T-helper 17 cell (primary cell): ENCODE results near the gene TIE1. TPM values are rescaled to one million over a fixed set of nuclear protein-coding genes. Genes with fewer than 3 reads are reported as not detected.

Source experiments
- ATAC-seq: fragments of 150-1000 bp; cut with Tn5 transposase; 2 replicates; pipeline ENCODE4 v1.10.0; 2021; ENCODE audit warnings: mild to moderate bottlenecking, moderate library complexity
- DNase-seq, 3 donors: peaks; one replicate each; pipeline versions ENCODE4 v3.0.0 to v3.0.0-alpha.2; 2020 to 2021
- H3K9me3 ChIP-seq: one replicate; pipeline ENCODE4 v1.7.0; 2013; ENCODE audit warnings: low read length, mild to moderate bottlenecking; ENCODE audit not compliant: control insufficient read depth, poor library complexity, severe bottlenecking
- H3K27ac Mint-ChIP-seq: one replicate; pipeline ENCODE4 v1.8.0; 2022; ENCODE audit warnings: mild to moderate bottlenecking, moderate library complexity, mixed read lengths
- H3K27me3 Mint-ChIP-seq: one replicate; pipeline ENCODE4 v1.8.0; 2022; ENCODE audit warnings: mixed read lengths
- H3K36me3 Mint-ChIP-seq: one replicate; pipeline ENCODE4 v1.8.0; 2022; ENCODE audit warnings: low read depth, mixed read lengths
- H3K4me1 Mint-ChIP-seq: one replicate; pipeline ENCODE4 v1.8.0; 2022; ENCODE audit warnings: mild to moderate bottlenecking, mixed read lengths
- H3K4me3 Mint-ChIP-seq: one replicate; pipeline ENCODE4 v1.8.0; 2022; ENCODE audit warnings: mild to moderate bottlenecking, moderate library complexity, mixed read lengths
- total RNA-seq, 4 donors: library from RNA in 2 of 4; stranded (reverse) in 2 of 4; gene quantifications; one replicate each; pipeline ENCODE4 v1.2.3 and lab custom pipeline; 2022 to 2026

Gene TIE1
- total RNA-seq, 2 donors from 2014 or later = not detected

GRCh38 chr1:43331688-43332087 lies 30.9 kb downstream of the TIE1 start:
- ATAC-seq = no peak
- Mint-ChIP-seq H3K36me3 (peaks cover 8% of the 10 kb centered on the region), H3K27ac (no peak overlapping the region)

GRCh38 chr1:43334453-43335205 lies 33.8 kb downstream of the TIE1 start:
- peak overlapping the region; percentile 67 for H3K27ac Mint-ChIP-seq
- DNase-seq (no peak), ATAC-seq (no peak)
- H3K4me3 Mint-ChIP-seq = no peak overlapping the region
- peaks cover 7% of the 10 kb centered on the region for H3K4me1 Mint-ChIP-seq
- H3K9me3 ChIP-seq = no peaks in the 10 kb centered on the region
- H3K36me3 Mint-ChIP-seq = peaks cover 8% of the 10 kb centered on the region
- peaks cover 10% of the 10 kb centered on the region for H3K27me3 Mint-ChIP-seq

More at GRCh38 chr1:43331688-43332087, 30.9 kb downstream of the TIE1 start:
- no peaks in the 10 kb centered on the region for H3K9me3 ChIP-seq
- DNase-seq = no peak
- Mint-ChIP-seq H3K4me3 (no peak overlapping the region), H3K4me1 (peaks cover 7% of the 10 kb centered on the region), H3K27me3 (peaks cover 6% of the 10 kb centered on the region)

- Mint-ChIP-seq H3K4me1 (peaks cover 5% of the 10 kb centered on the region), H3K27ac (no peak within 1 kb of the TSS), H3K27me3 (peaks cover 10% of the 10 kb centered on the region), H3K4me3 (no peak within 1 kb of the TSS), H3K36me3 (peaks cover 8% of the 10 kb centered on the region)
- DNase-seq = no peak
- ATAC-seq = no peak
- no peaks in the 10 kb centered on the region for H3K9me3 ChIP-seq
These were observed 36.8 kb downstream of the TIE1 start, which contains the start of gene MPL for GRCh38 chr1:43337588-43337987. MPL (plus strand) TSS chr1:43337818; CDS start chr1:43337849, 31 bp downstream.

- DNase-seq (no peak), ATAC-seq (no peak)
- H3K4me3 Mint-ChIP-seq = no peak overlapping the region
- no peak overlapping the region for H3K27ac Mint-ChIP-seq
- peaks cover 5% of the 10 kb centered on the region for H3K4me1 Mint-ChIP-seq
- no peaks in the 10 kb centered on the region for H3K9me3 ChIP-seq
- peaks cover 8% of the 10 kb centered on the region for H3K36me3 Mint-ChIP-seq
- peaks cover 10% of the 10 kb centered on the region for H3K27me3 Mint-ChIP-seq
These were observed 37.2 kb downstream of the TIE1 start for GRCh38 chr1:43338001-43338400.

GRCh38 chr1:43339584-43340232 lies 38.9 kb downstream of the TIE1 start:
- DNase-seq (no peak), ATAC-seq (no peak)
- H3K4me1 Mint-ChIP-seq = peaks cover 4% of the 10 kb centered on the region
- no peaks in the 10 kb centered on the region for H3K9me3 ChIP-seq
- no peak overlapping the region for H3K4me3 Mint-ChIP-seq
- H3K27ac Mint-ChIP-seq = no peak overlapping the region
- H3K36me3 Mint-ChIP-seq = peaks cover 5% of the 10 kb centered on the region
- peaks cover 10% of the 10 kb centered on the region for H3K27me3 Mint-ChIP-seq

DNA sequence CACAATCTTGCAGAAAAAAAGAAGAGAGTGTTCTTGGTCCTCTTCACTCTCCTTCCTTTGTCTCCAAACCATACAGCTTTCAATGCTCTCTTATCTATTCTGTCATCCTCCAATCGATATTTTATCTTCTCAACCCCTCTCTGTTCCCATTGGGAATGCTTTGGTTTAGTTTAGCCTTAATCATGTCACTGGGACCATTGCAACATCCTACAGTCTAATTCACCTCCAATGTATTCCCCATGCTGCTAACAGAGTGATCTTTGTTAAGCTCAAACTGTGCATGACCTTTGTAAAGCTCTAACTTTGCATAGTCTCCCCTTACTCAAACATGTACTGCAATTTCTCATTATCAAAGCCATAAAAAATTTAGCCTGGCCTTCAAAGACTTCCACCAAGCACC lies 39.8 kb downstream of the TIE1 start:
- H3K9me3 ChIP-seq = no peaks in the 10 kb centered on the region
- Mint-ChIP-seq H3K4me1 (peaks cover 4% of the 10 kb centered on the region), H3K4me3 (no peak overlapping the region), H3K36me3 (peaks cover 3% of the 10 kb centered on the region), H3K27ac (no peak overlapping the region), H3K27me3 (peaks cover 9% of the 10 kb centered on the region)
- DNase-seq (no peak), ATAC-seq (no peak)

- Mint-ChIP-seq H3K4me1 (peaks cover 17% of the 10 kb centered on the region), H3K36me3 (peaks cover 3% of the 10 kb centered on the region), H3K27me3 (peaks cover 5% of the 10 kb centered on the region), H3K27ac (peak overlapping the region; percentile 72), H3K4me3 (no peak overlapping the region)
- ATAC-seq = no peak
- no peaks in the 10 kb centered on the region for H3K9me3 ChIP-seq
- no peak for DNase-seq
These were observed 43.6 kb downstream of the TIE1 start for GRCh38 chr1:43344267-43344850.

DNA sequence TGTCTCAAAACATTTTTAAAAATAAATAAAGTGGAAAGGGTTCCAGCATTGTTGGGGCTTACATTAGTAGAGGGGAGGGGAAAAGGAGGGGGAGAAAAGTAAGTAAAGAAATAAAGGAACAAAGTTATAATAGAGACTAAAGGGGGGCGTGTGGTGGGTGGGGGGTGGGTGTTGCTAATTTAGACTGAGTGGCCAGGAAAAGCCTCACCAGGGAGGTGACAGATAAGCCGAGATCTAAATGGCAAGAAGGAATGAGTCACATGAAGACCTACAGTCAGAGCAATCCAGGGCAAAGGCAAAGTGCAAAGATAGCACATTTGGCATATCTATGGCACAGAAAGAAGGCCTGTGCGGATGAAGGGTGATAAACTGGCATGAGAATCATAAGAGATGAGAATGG lies 44.3 kb downstream of the TIE1 start:
- Mint-ChIP-seq H3K27me3 (peaks cover 5% of the 10 kb centered on the region), H3K27ac (no peak overlapping the region), H3K4me3 (no peak overlapping the region), H3K4me1 (peaks cover 23% of the 10 kb centered on the region), H3K36me3 (peaks cover 3% of the 10 kb centered on the region)
- ATAC-seq (no peak), DNase-seq (no peak)
- H3K9me3 ChIP-seq = no peaks in the 10 kb centered on the region

DNA sequence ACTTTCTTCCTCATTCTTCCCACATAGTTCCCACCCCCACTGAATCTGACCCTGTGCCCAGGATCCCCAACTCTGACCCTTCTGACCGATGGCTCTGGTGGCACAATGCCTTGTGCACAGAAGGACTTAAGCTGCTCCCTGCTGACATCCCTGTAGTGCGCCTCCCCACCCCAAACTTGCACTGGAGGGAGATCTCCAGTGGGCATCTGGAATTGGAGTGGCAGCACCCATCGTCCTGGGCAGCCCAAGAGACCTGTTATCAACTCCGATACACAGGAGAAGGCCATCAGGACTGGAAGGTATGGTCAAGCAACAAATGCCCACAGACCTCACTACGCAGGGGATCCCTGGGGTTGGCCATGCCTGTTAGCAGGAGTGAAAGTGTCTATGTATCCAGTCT lies 45.9 kb downstream of the TIE1 start:
- ATAC-seq = no peak
- Mint-ChIP-seq H3K4me1 (peaks cover 23% of the 10 kb centered on the region), H3K27ac (peak overlapping the region; percentile 67)

GRCh38 chr1:43348343-43348808 lies 47.6 kb downstream of the TIE1 start:
- Mint-ChIP-seq H3K36me3 (peaks cover 6% of the 10 kb centered on the region), H3K4me3 (peak overlapping the region; percentile 66), H3K27ac (peak overlapping the region; percentile 93), H3K27me3 (peaks cover 5% of the 10 kb centered on the region), H3K4me1 (peaks cover 23% of the 10 kb centered on the region)
- no peaks in the 10 kb centered on the region for H3K9me3 ChIP-seq
- DNase-seq (no peak), ATAC-seq (no peak)

More for the DNA sequence above, 45.9 kb downstream of the TIE1 start:
- Mint-ChIP-seq H3K36me3 (peaks cover 3% of the 10 kb centered on the region), H3K27me3 (peaks cover 5% of the 10 kb centered on the region), H3K4me3 (no peak overlapping the region)
- no peak for DNase-seq
- no peaks in the 10 kb centered on the region for H3K9me3 ChIP-seq

- peak overlapping the region; percentile 86 for H3K4me3 Mint-ChIP-seq
- H3K4me1 Mint-ChIP-seq = peaks cover 21% of the 10 kb centered on the region
- H3K36me3 Mint-ChIP-seq = peaks cover 4% of the 10 kb centered on the region
- peaks cover 2% of the 10 kb centered on the region for H3K27me3 Mint-ChIP-seq
- DNase-seq (peak; percentile 66), ATAC-seq (peak; percentile 91)
- H3K27ac Mint-ChIP-seq = peak overlapping the region; percentile 93
- H3K9me3 ChIP-seq = no peaks in the 10 kb centered on the region
These were observed 48.2 kb downstream of the TIE1 start for GRCh38 chr1:43348809-43349593.

- Mint-ChIP-seq H3K27me3 (no peaks in the 10 kb centered on the region), H3K27ac (peak overlapping the region; percentile 93), H3K4me1 (peaks cover 22% of the 10 kb centered on the region), H3K4me3 (peak overlapping the region; percentile 86), H3K36me3 (peaks cover 4% of the 10 kb centered on the region)
- H3K9me3 ChIP-seq = no peaks in the 10 kb centered on the region
- DNase-seq (no peak), ATAC-seq (no peak)
These were observed 49.0 kb downstream of the TIE1 start for GRCh38 chr1:43349594-43350306.
